Gastroesophageal sphincter (tissue), 3 donors: ENCODE measurements around the gene PLIN4.

Experiments
- CTCF ChIP-seq, 4 experiments: fragments of 200-600 bp in 2 of 4; fragments of 450-650 bp in 2 of 4; sonication (generic) in 1 of 4; IDR thresholded peaks; one replicate each; pipeline ENCODE4 v1.5.1; 2017 to 2019; ENCODE audit warnings: antibody characterized with exemption in 4 of 4, mild to moderate bottlenecking in 2 of 4, moderate library complexity in 2 of 4
- EP300 ChIP-seq: sonication (generic); formaldehyde crosslinking; IDR thresholded peaks from one replicate; pipeline ENCODE4 v1.6.1; 2017; ENCODE audit warnings: antibody characterized with exemption, mild to moderate bottlenecking
- POLR2AphosphoS5 ChIP-seq: sonication (generic); formaldehyde crosslinking; IDR thresholded peaks from one replicate; pipeline ENCODE4 v1.6.1; 2017; ENCODE audit warnings: antibody characterized with exemption

DNA sequence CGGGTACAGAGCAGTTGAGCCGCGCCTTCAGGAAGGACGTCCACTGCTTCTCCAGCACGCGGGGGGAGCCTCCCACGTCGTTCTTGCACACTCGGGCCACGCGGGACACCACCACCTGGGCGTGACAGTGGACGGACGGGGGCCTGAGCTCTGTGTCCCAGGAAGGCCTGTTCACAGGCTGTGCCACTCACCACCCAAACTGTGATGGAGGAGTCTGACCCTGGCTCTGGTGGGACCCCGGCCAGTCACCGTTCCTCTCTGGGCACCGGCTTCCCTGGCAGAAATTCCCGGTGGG is 34.2 kb upstream of the PLIN4 start:
- no peak for TF ChIP-seq POLR2AphosphoS5
- TF ChIP-seq CTCF (IDR thresholded peaks at IDR 0.05): no peak
- no peak for TF ChIP-seq EP300
